Measurements from ENCODE around the gene NPFFR2. TPM values are rescaled to one million over a fixed set of nuclear protein-coding genes. Genes with fewer than 3 reads are reported as not detected.
"Not testable (repeated sequence)": the region's sequence is repeated elsewhere in the genome, so short reads cannot be mapped to it uniquely, and the experiment has no call there.

The NPFFR2 gene
- total RNA-seq, 1 experiment from 2014 or later = not detected

GRCh38 chr4:72119946-72120345, 88.1 kb downstream of the NPFFR2 start:
- H3K27ac Mint-ChIP-seq (ENCODE audit: low read depth, unreplicated experiment) = no peak overlapping the region
- intact Hi-C loops (cut with micrococcal nuclease) = no loop called here
- no peak overlapping the region for H3K4me3 Mint-ChIP-seq (ENCODE audit: unreplicated experiment)
- no peaks in the 10 kb centered on the region for H3K4me1 Mint-ChIP-seq (ENCODE audit: insufficient read depth, unreplicated experiment)
- ChIA-PET POLR2A (no interaction called here), CTCF (no interaction called here)
- no peak for DNase-seq (ENCODE audit: unreplicated experiment)
- no peaks in the 10 kb centered on the region for H3K9me3 Mint-ChIP-seq (ENCODE audit: unreplicated experiment)
- BruUV-seq (replicated peaks) = no TSS peak
- H3K36me3 Mint-ChIP-seq (ENCODE audit: insufficient read depth, unreplicated experiment) = no peaks in the 10 kb centered on the region
- TF ChIP-seq CTCF (IDR thresholded peaks at IDR 0.05; ENCODE audit: unreplicated experiment) = no peak
- no peaks in the 10 kb centered on the region for H3K27me3 Mint-ChIP-seq (ENCODE audit: insufficient read depth, unreplicated experiment)

- ChIA-PET CTCF (no interaction called here), POLR2A (no interaction called here)
- H3K36me3 Mint-ChIP-seq (ENCODE audit: insufficient read depth, unreplicated experiment) = no peaks in the 10 kb centered on the region
- DNase-seq (ENCODE audit: unreplicated experiment) = no peak
- intact Hi-C loops (cut with micrococcal nuclease) = no loop called here
- H3K27ac Mint-ChIP-seq (ENCODE audit: low read depth, unreplicated experiment) = no peak overlapping the region
- H3K4me1 Mint-ChIP-seq (ENCODE audit: insufficient read depth, unreplicated experiment) = no peaks in the 10 kb centered on the region
- H3K4me3 Mint-ChIP-seq (ENCODE audit: unreplicated experiment) = no peak overlapping the region
- H3K9me3 Mint-ChIP-seq (ENCODE audit: unreplicated experiment) = no peaks in the 10 kb centered on the region
- no peaks in the 10 kb centered on the region for H3K27me3 Mint-ChIP-seq (ENCODE audit: insufficient read depth, unreplicated experiment)
- TF ChIP-seq CTCF (IDR thresholded peaks at IDR 0.05; ENCODE audit: unreplicated experiment) = no peak
- BruUV-seq (replicated peaks) = no TSS peak
Observed at GRCh38 chr4:72128741-72129140, 96.9 kb downstream of the NPFFR2 start.

- ChIA-PET POLR2A (no interaction called here), CTCF (interaction anchor here (0.7 kb wide), 1 partner anchor 402 kb away, joined by 3 read pairs; no protein-coding TSS in a partner anchor)
- no TSS peak for BruUV-seq (replicated peaks)
- no peaks in the 10 kb centered on the region for H3K4me1 Mint-ChIP-seq (ENCODE audit: insufficient read depth, unreplicated experiment)
- H3K36me3 Mint-ChIP-seq (ENCODE audit: insufficient read depth, unreplicated experiment) = no peaks in the 10 kb centered on the region
- TF ChIP-seq CTCF (IDR thresholded peaks at IDR 0.05; ENCODE audit: unreplicated experiment) = no peak
- intact Hi-C loops (cut with micrococcal nuclease) = no loop called here
- no peak for DNase-seq (ENCODE audit: unreplicated experiment)
- H3K4me3 Mint-ChIP-seq (ENCODE audit: unreplicated experiment) = no peak overlapping the region
- no peaks in the 10 kb centered on the region for H3K27me3 Mint-ChIP-seq (ENCODE audit: insufficient read depth, unreplicated experiment)
- H3K27ac Mint-ChIP-seq (ENCODE audit: low read depth, unreplicated experiment) = no peak overlapping the region
- no peaks in the 10 kb centered on the region for H3K9me3 Mint-ChIP-seq (ENCODE audit: unreplicated experiment)
Observed at GRCh38 chr4:72136429-72136828, 104.6 kb downstream of the NPFFR2 start.

- H3K36me3 Mint-ChIP-seq (ENCODE audit: insufficient read depth, unreplicated experiment); H3K27ac Mint-ChIP-seq (ENCODE audit: low read depth, unreplicated experiment); POLR2A ChIA-PET; BruUV-seq (replicated peaks); H3K9me3 Mint-ChIP-seq (ENCODE audit: unreplicated experiment); DNase-seq (ENCODE audit: unreplicated experiment); H3K4me3 Mint-ChIP-seq (ENCODE audit: unreplicated experiment); H3K4me1 Mint-ChIP-seq (ENCODE audit: insufficient read depth, unreplicated experiment); H3K27me3 Mint-ChIP-seq (ENCODE audit: insufficient read depth, unreplicated experiment); intact Hi-C loops (cut with micrococcal nuclease): not testable (repeated sequence)
- CTCF ChIA-PET = interaction anchor here (0.6 kb wide), 1 partner anchor 1130 kb away, joined by 3 read pairs; no protein-coding TSS in a partner anchor
Observed at GRCh38 chr4:72139997-72140396, 108.2 kb downstream of the NPFFR2 start.

GRCh38 chr4:72144241-72144640, 112.4 kb downstream of the NPFFR2 start:
- H3K27ac Mint-ChIP-seq (ENCODE audit: low read depth, unreplicated experiment) = no peak overlapping the region
- no peaks in the 10 kb centered on the region for H3K9me3 Mint-ChIP-seq (ENCODE audit: unreplicated experiment)
- H3K4me1 Mint-ChIP-seq (ENCODE audit: insufficient read depth, unreplicated experiment) = no peaks in the 10 kb centered on the region
- DNase-seq (ENCODE audit: unreplicated experiment) = no peak
- no TSS peak for BruUV-seq (replicated peaks)
- ChIA-PET CTCF (no interaction called here), POLR2A (no interaction called here)
- no peaks in the 10 kb centered on the region for H3K27me3 Mint-ChIP-seq (ENCODE audit: insufficient read depth, unreplicated experiment)
- H3K36me3 Mint-ChIP-seq (ENCODE audit: insufficient read depth, unreplicated experiment) = no peaks in the 10 kb centered on the region
- intact Hi-C loops (cut with micrococcal nuclease) = no loop called here
- no peak for TF ChIP-seq CTCF (IDR thresholded peaks at IDR 0.05; ENCODE audit: unreplicated experiment)
- H3K4me3 Mint-ChIP-seq (ENCODE audit: unreplicated experiment) = no peak overlapping the region
